GM23338 (cell line): ENCODE measurements around the gene CCDC181. TPM values are rescaled to one million over a fixed set of nuclear protein-coding genes. Genes with fewer than 3 reads are reported as not detected.

Source experiments
- ATAC-seq: fragments of 200-7000 bp; cut with Tn5 transposase; 3 replicates; pipeline ENCODE4 v1.9.1; 2020
- DNase-seq: peaks from one replicate; pipeline ENCODE4 v3.0.0-alpha.2; 2015; ENCODE audit warnings: low spot score
- H2AFZ ChIP-seq: fragments of 200-600 bp; sonication (generic); 2 replicates; pipeline ENCODE4 v1.8.0; 2016; ENCODE audit warnings: antibody characterized with exemption, mild to moderate bottlenecking, moderate library complexity
- H3F3A ChIP-seq: fragments of 200-600 bp; sonication (generic); replicated peaks from 2 replicates; pipeline ENCODE4 v1.8.0; 2017; ENCODE audit warnings: antibody characterized with exemption, mixed run types, low read depth
- H3K27ac ChIP-seq: fragments of 200-600 bp; sonication (generic); 2 replicates; pipeline ENCODE4 v1.6.1; 2016; ENCODE audit warnings: low read depth
- H3K27me3 ChIP-seq: fragments of 200-600 bp; sonication (generic); 2 replicates; pipeline ENCODE4 v1.8.0; 2016; ENCODE audit warnings: mild to moderate bottlenecking, mixed run types, moderate library complexity; ENCODE audit not compliant: insufficient read depth
- H3K36me3 ChIP-seq: fragments of 200-600 bp; sonication (generic); 2 replicates; pipeline ENCODE4 v1.8.0; 2016; ENCODE audit warnings: mild to moderate bottlenecking; ENCODE audit not compliant: insufficient read depth
- H3K4me1 ChIP-seq: fragments of 200-600 bp; sonication (generic); 2 replicates; pipeline ENCODE4 v1.8.0; 2016; ENCODE audit warnings: mild to moderate bottlenecking, moderate library complexity; ENCODE audit not compliant: insufficient read depth
- H3K4me2 ChIP-seq: fragments of 200-600 bp; sonication (generic); 2 replicates; pipeline ENCODE4 v1.7.1; 2017; ENCODE audit warnings: mixed run types
- H3K4me3 ChIP-seq: fragments of 200-600 bp; sonication (generic); 2 replicates; pipeline ENCODE4 v1.6.1; 2016; ENCODE audit warnings: mixed run types
- H3K79me2 ChIP-seq: fragments of 200-600 bp; sonication (generic); replicated peaks from 2 replicates; pipeline ENCODE4 v1.8.0; 2017; ENCODE audit warnings: mild to moderate bottlenecking; ENCODE audit not compliant: insufficient read depth
- H3K9me2 ChIP-seq: fragments of 200-600 bp; sonication (generic); 2 replicates; pipeline ENCODE4 v1.8.0; 2017; ENCODE audit not compliant: insufficient read depth
- H4K20me1 ChIP-seq: fragments of 200-600 bp; sonication (generic); replicated peaks from 2 replicates; pipeline ENCODE4 v1.8.0; 2017; ENCODE audit warnings: mild to moderate bottlenecking; ENCODE audit not compliant: insufficient read depth
- H3K27ac Mint-ChIP-seq: 2 replicates; pipeline ENCODE4 v1.8.0; 2020; ENCODE audit warnings: inconsistent platforms, mild to moderate bottlenecking, moderate library complexity, mixed read lengths
- H3K27me3 Mint-ChIP-seq: 3 replicates; pipeline ENCODE4 v1.8.0; 2022; ENCODE audit warnings: low read depth, mild to moderate bottlenecking, moderate library complexity, mixed read lengths, inconsistent platforms; ENCODE audit not compliant: insufficient read depth, poor library complexity
- H3K36me3 Mint-ChIP-seq: 3 replicates; pipeline ENCODE4 v1.8.0; 2021; ENCODE audit warnings: low read depth, mild to moderate bottlenecking, inconsistent platforms, moderate library complexity, mixed read lengths
- H3K4me1 Mint-ChIP-seq: 3 replicates; pipeline ENCODE4 v1.8.0; 2020; ENCODE audit warnings: mild to moderate bottlenecking, inconsistent platforms, mixed read lengths
- H3K4me3 Mint-ChIP-seq: 3 replicates; pipeline ENCODE4 v1.8.0; 2021; ENCODE audit warnings: moderate library complexity, mild to moderate bottlenecking, inconsistent platforms, mixed read lengths
- H3K9me3 Mint-ChIP-seq: 3 replicates; pipeline ENCODE4 v1.8.0; 2020; ENCODE audit warnings: moderate library complexity, mild to moderate bottlenecking, inconsistent platforms, mixed read lengths
- NANOG ChIP-seq: IDR thresholded peaks from 2 replicates; pipeline ENCODE4 v1.6.1; 2016; ENCODE audit warnings: antibody characterized with exemption, borderline replicate concordance
- REST ChIP-seq: IDR thresholded peaks from one replicate; pipeline ENCODE4 v1.6.1; 2018; ENCODE audit warnings: antibody characterized with exemption; ENCODE audit not compliant: unreplicated experiment
- STAT1 ChIP-seq: IDR thresholded peaks from one replicate; pipeline ENCODE4 v1.6.1; 2016; ENCODE audit warnings: antibody characterized with exemption; ENCODE audit not compliant: unreplicated experiment
- ZNF331 ChIP-seq: fragments of 250-450 bp; sonication (Bioruptor Pico); IDR thresholded peaks from 2 replicates; pipeline ENCODE4 v1.5.0; 2020; ENCODE audit warnings: low read depth, mild to moderate bottlenecking, moderate library complexity
- polyA plus RNA-seq: library from polyadenylated mRNA; unstranded; fragments of >200 nt; fragmentation: Nextera tagmentation; extraction: Ambion mirVana; gene quantifications from 2 replicates; pipeline ENCODE4 v1.2.1, GENCODE V29; 2016
- total RNA-seq: library from RNA; depleted of rRNA; stranded (reverse); fragments of >200 nt; shearing (Covaris generic); gene quantifications from 2 replicates; pipeline ENCODE4 v1.2.3, GENCODE V29; 2014
- TF ChIP-seq, protein P1 (sequence below): fragments of 250-450 bp; sonication (Bioruptor Pico); IDR thresholded peaks from 2 replicates; pipeline ENCODE4 v1.5.0; 2020; ENCODE audit warnings: mild to moderate bottlenecking, moderate library complexity
- TF ChIP-seq, protein P2 (sequence below): IDR thresholded peaks from 2 replicates; pipeline ENCODE4 v1.6.1; 2016; ENCODE audit warnings: antibody characterized with exemption

The CCDC181 gene
- total and polyA plus RNA-seq, 2 experiments from 2014 or later, result 3.4 to 9.0 TPM

- TF ChIP-seq, protein P1, sequence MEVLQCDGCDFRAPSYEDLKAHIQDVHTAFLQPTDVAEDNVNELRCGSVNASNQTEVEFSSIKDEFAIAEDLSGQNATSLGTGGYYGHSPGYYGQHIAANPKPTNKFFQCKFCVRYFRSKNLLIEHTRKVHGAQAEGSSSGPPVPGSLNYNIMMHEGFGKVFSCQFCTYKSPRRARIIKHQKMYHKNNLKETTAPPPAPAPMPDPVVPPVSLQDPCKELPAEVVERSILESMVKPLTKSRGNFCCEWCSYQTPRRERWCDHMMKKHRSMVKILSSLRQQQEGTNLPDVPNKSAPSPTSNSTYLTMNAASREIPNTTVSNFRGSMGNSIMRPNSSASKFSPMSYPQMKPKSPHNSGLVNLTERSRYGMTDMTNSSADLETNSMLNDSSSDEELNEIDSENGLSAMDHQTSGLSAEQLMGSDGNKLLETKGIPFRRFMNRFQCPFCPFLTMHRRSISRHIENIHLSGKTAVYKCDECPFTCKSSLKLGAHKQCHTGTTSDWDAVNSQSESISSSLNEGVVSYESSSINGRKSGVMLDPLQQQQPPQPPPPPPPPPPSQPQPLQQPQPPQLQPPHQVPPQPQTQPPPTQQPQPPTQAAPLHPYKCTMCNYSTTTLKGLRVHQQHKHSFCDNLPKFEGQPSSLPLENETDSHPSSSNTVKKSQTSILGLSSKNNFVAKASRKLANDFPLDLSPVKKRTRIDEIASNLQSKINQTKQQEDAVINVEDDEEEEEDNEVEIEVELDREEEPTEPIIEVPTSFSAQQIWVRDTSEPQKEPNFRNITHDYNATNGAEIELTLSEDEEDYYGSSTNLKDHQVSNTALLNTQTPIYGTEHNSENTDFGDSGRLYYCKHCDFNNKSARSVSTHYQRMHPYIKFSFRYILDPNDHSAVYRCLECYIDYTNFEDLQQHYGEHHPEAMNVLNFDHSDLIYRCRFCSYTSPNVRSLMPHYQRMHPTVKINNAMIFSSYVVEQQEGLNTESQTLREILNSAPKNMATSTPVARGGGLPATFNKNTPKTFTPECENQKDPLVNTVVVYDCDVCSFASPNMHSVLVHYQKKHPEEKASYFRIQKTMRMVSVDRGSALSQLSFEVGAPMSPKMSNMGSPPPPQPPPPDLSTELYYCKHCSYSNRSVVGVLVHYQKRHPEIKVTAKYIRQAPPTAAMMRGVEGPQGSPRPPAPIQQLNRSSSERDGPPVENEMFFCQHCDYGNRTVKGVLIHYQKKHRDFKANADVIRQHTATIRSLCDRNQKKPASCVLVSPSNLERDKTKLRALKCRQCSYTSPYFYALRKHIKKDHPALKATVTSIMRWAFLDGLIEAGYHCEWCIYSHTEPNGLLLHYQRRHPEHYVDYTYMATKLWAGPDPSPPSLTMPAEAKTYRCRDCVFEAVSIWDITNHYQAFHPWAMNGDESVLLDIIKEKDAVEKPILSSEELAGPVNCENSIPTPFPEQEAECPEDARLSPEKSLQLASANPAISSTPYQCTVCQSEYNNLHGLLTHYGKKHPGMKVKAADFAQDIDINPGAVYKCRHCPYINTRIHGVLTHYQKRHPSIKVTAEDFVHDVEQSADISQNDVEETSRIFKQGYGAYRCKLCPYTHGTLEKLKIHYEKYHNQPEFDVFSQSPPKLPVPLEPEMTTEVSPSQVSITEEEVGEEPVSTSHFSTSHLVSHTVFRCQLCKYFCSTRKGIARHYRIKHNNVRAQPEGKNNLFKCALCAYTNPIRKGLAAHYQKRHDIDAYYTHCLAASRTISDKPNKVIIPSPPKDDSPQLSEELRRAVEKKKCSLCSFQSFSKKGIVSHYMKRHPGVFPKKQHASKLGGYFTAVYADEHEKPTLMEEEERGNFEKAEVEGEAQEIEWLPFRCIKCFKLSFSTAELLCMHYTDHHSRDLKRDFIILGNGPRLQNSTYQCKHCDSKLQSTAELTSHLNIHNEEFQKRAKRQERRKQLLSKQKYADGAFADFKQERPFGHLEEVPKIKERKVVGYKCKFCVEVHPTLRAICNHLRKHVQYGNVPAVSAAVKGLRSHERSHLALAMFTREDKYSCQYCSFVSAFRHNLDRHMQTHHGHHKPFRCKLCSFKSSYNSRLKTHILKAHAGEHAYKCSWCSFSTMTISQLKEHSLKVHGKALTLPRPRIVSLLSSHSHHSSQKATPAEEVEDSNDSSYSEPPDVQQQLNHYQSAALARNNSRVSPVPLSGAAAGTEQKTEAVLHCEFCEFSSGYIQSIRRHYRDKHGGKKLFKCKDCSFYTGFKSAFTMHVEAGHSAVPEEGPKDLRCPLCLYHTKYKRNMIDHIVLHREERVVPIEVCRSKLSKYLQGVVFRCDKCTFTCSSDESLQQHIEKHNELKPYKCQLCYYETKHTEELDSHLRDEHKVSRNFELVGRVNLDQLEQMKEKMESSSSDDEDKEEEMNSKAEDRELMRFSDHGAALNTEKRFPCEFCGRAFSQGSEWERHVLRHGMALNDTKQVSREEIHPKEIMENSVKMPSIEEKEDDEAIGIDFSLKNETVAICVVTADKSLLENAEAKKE (CRISPR knock-in tag), result no peak
- TF ChIP-seq NANOG, result no peak
- no peak for TF ChIP-seq ZNF331 (CRISPR knock-in tag)
These were observed 31.3 kb downstream of the CCDC181 start (continued) for GRCh38 chr1:169395955-169396354.

DNA sequence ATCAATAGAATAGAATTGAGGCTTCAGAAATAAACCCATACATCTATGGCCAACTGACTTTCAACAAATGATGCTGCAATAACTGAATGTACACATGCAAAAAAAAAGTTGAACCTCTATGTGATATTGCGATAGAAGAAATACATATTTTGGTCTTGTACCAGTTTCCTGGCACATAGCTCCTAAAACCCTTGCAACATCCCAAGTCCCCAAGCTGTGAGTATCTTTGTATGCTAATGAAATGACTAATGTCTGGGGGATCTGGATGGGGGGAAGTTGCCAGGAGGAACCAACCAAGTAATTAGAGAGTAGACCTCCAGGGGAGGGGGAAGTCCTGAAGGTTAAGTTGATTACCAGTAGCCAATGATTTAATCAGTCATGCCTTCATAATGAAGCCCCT lies 34.9 kb downstream of the CCDC181 start:
- Mint-ChIP-seq H3K4me3 (no peak overlapping the region), H3K4me1 (no peaks in the 10 kb centered on the region), H3K27ac (no peak overlapping the region), H3K9me3 (no peaks in the 10 kb centered on the region; the same call in 2 of the 3 replicates), H3K36me3 (peaks cover 17% of the 10 kb centered on the region; the same call in 2 of the 3 replicates), H3K27me3 (no peaks in the 10 kb centered on the region)
- Histone ChIP-seq H3K27me3 (no peaks in the 10 kb centered on the region), H3K4me2 (no peak overlapping the region), H3K27ac (no peak overlapping the region), H3F3A (no peaks in the 10 kb centered on the region), H3K79me2 (no peaks in the 10 kb centered on the region), H4K20me1 (0 out of 2 replicates have a peak, but pooled peaks cover 3% of the 10 kb centered on the region), H3K4me1 (no peaks in the 10 kb centered on the region), H3K4me3 (no peak overlapping the region), H3K36me3 (peaks cover 3% of the 10 kb centered on the region; the same call in 1 of the 2 replicates), H3K9me2 (no peaks in the 10 kb centered on the region), H2AFZ (no peak overlapping the region)
- DNase-seq (no peak), ATAC-seq (no peak)
- TF ChIP-seq REST (no peak), STAT1 (no peak)
- TF ChIP-seq, protein P2, sequence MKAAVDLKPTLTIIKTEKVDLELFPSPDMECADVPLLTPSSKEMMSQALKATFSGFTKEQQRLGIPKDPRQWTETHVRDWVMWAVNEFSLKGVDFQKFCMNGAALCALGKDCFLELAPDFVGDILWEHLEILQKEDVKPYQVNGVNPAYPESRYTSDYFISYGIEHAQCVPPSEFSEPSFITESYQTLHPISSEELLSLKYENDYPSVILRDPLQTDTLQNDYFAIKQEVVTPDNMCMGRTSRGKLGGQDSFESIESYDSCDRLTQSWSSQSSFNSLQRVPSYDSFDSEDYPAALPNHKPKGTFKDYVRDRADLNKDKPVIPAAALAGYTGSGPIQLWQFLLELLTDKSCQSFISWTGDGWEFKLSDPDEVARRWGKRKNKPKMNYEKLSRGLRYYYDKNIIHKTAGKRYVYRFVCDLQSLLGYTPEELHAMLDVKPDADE, result no peak
